Fibroblast of the aortic adventitia (primary cell): ENCODE data around the gene STPG2. TPM values are rescaled to one million over a fixed set of nuclear protein-coding genes. Genes with fewer than 3 reads are reported as not detected.

ENCODE experiments used
- DNase-seq: peaks from one replicate; pipeline ENCODE4 v3.0.0-alpha.2; 2010; ENCODE audit warnings: low read depth
- H3K4me3 ChIP-seq: 2 replicates; pipeline ENCODE4 v1.5.1; 2011; ENCODE audit warnings: low read depth, mild to moderate bottlenecking, control low read depth, low read length, moderate library complexity
- CTCF ChIP-seq: IDR thresholded peaks from 2 replicates; pipeline ENCODE4 v1.5.1; 2011; ENCODE audit warnings: mild to moderate bottlenecking, low read length, control low read depth, inconsistent platforms; ENCODE audit not compliant: insufficient read depth
- total RNA-seq: library from RNA; depleted of rRNA; stranded (reverse); fragments of >200 nt; gene quantifications from 2 replicates; pipeline ENCODE4 v1.2.3, GENCODE V29; 2012; ENCODE audit warnings: low replicate concordance

STPG2 gene
- total RNA-seq, 1 donor: 0.18 TPM

GRCh38 chr4:97828646-97829045 lies 314.6 kb downstream of the STPG2 start:
- TF ChIP-seq CTCF: no peak
- no peak overlapping the region for H3K4me3 ChIP-seq
- DNase-seq: no peak

GRCh38 chr4:97819294-97819693 lies 324.0 kb downstream of the STPG2 start:
- DNase-seq: no peak
- H3K4me3 ChIP-seq: no peak overlapping the region
- no peak for TF ChIP-seq CTCF

- DNase-seq: no peak
- no peak overlapping the region for H3K4me3 ChIP-seq
- no peak for TF ChIP-seq CTCF
Observed at GRCh38 chr4:97812768-97813167, 330.5 kb downstream of the STPG2 start.

GRCh38 chr4:97786306-97786920 lies 356.9 kb downstream of the STPG2 start:
- H3K4me3 ChIP-seq: no peak overlapping the region
- no peak for TF ChIP-seq CTCF
- DNase-seq: no peak

- TF ChIP-seq CTCF: no peak
- no peak for DNase-seq
- H3K4me3 ChIP-seq: no peak overlapping the region
Observed at GRCh38 chr4:97778174-97778573, 365.1 kb downstream of the STPG2 start.

- TF ChIP-seq CTCF: no peak
- H3K4me3 ChIP-seq: no peak overlapping the region
- DNase-seq: no peak
Observed at GRCh38 chr4:97774347-97774989, 368.8 kb downstream of the STPG2 start.

GRCh38 chr4:97770222-97770621 lies 373.1 kb downstream of the STPG2 start:
- no peak for DNase-seq
- H3K4me3 ChIP-seq: no peak overlapping the region
- TF ChIP-seq CTCF: no peak
